MM.1S (cell line): Measurements from ENCODE around the gene SIAE.

Source experiments
- DNase-seq: peaks from one replicate; pipeline ENCODE4 v3.0.0-alpha.2; 2015
- H2AFZ ChIP-seq: fragments of 300-600 bp; sonication (generic); 2 replicates; pipeline ENCODE4 v1.6.0; 2016; ENCODE audit warnings: antibody characterized with exemption, low read length
- H3F3A ChIP-seq: fragments of 300-600 bp; sonication (generic); 2 replicates; pipeline ENCODE4 v1.6.1; 2016; ENCODE audit warnings: mild to moderate bottlenecking, antibody characterized with exemption, low read length, moderate library complexity, mixed read lengths; ENCODE audit not compliant: insufficient read depth
- H3K27ac ChIP-seq: fragments of 300-600 bp; sonication (generic); 2 replicates; pipeline ENCODE4 v1.5.1; 2016; ENCODE audit warnings: mild to moderate bottlenecking, low read length
- H3K27me3 ChIP-seq: fragments of 300-600 bp; sonication (generic); replicated peaks from 2 replicates; pipeline ENCODE4 v1.6.0; 2016; ENCODE audit warnings: low read length; ENCODE audit not compliant: insufficient read depth
- H3K36me3 ChIP-seq: fragments of 300-600 bp; sonication (generic); replicated peaks from 2 replicates; pipeline ENCODE4 v1.6.1; 2016; ENCODE audit warnings: mild to moderate bottlenecking, low read length, mixed read lengths; ENCODE audit not compliant: insufficient read depth
- H3K4me1 ChIP-seq: fragments of 300-600 bp; sonication (generic); 2 replicates; pipeline ENCODE4 v1.6.1; 2016; ENCODE audit warnings: low read length, mixed read lengths
- H3K4me2 ChIP-seq: fragments of 300-600 bp; sonication (generic); 2 replicates; pipeline ENCODE4 v1.6.0; 2016; ENCODE audit warnings: low read depth, low read length
- H3K4me3 ChIP-seq: fragments of 300-600 bp; sonication (generic); 2 replicates; pipeline ENCODE4 v1.5.1; 2016; ENCODE audit warnings: low read length, mixed read lengths
- H3K79me2 ChIP-seq: fragments of 300-600 bp; sonication (generic); 2 replicates; pipeline ENCODE4 v1.6.1; 2016; ENCODE audit warnings: mixed run types, low read length, mixed read lengths
- H3K9ac ChIP-seq: fragments of 300-600 bp; sonication (generic); 2 replicates; pipeline ENCODE4 v1.6.1; 2016; ENCODE audit warnings: low read length, mixed read lengths
- H3K9me2 ChIP-seq: fragments of 300-600 bp; sonication (generic); replicated peaks from 2 replicates; pipeline ENCODE4 v1.6.1; 2016; ENCODE audit warnings: mild to moderate bottlenecking, low read length, mixed read lengths; ENCODE audit not compliant: insufficient read depth
- H3K9me3 ChIP-seq: fragments of 300-600 bp; sonication (generic); replicated peaks from 2 replicates; pipeline ENCODE4 v1.6.1; 2016; ENCODE audit warnings: mild to moderate bottlenecking, low read length, mixed read lengths; ENCODE audit not compliant: insufficient read depth
- H4K20me1 ChIP-seq: fragments of 300-600 bp; sonication (generic); 2 replicates; pipeline ENCODE4 v1.6.1; 2016; ENCODE audit warnings: mild to moderate bottlenecking, low read length, moderate library complexity, mixed read lengths; ENCODE audit not compliant: insufficient read depth
- CTCF ChIP-seq: fragments of 300-600 bp; sonication (generic); IDR thresholded peaks from 2 replicates; pipeline ENCODE4 v1.5.1; 2016; ENCODE audit warnings: antibody characterized with exemption, low read length, mixed read lengths
- EZH2 ChIP-seq: fragments of 300-600 bp; sonication (generic); optimal IDR thresholded peaks from 2 replicates; pipeline ENCODE3; 2017; ENCODE audit warnings: low read depth, mild to moderate bottlenecking, antibody characterized with exemption, low read length, mixed read lengths
- EZH2phosphoT487 ChIP-seq: fragments of 300-600 bp; sonication (generic); IDR thresholded peaks from 2 replicates; pipeline ENCODE4 v1.6.1; 2018; ENCODE audit warnings: antibody characterized with exemption, low read length

Gene SIAE

GRCh38 chr11:124591430-124591829 is 82.1 kb downstream of the SIAE start:
- no peaks in the 10 kb centered on the region for H3K36me3 ChIP-seq
- no peaks in the 10 kb centered on the region for H3K9me3 ChIP-seq
- no peak overlapping the region for H3K4me2 ChIP-seq
- no peaks in the 10 kb centered on the region for H4K20me1 ChIP-seq
- H3K9ac ChIP-seq = no peak overlapping the region
- no peaks in the 10 kb centered on the region for H3K9me2 ChIP-seq
- H3K27me3 ChIP-seq = no peaks in the 10 kb centered on the region
- DNase-seq = no peak
- no peak overlapping the region for H3K27ac ChIP-seq
- no peak overlapping the region for H3K4me3 ChIP-seq
- H2AFZ ChIP-seq = no peak overlapping the region
- H3K79me2 ChIP-seq = no peaks in the 10 kb centered on the region
- TF ChIP-seq CTCF (no peak), EZH2 (no peak), EZH2phosphoT487 (no peak)
- H3F3A ChIP-seq = no peaks in the 10 kb centered on the region
- 0 out of 2 replicates have a peak, but pooled peaks cover 4% of the 10 kb centered on the region for H3K4me1 ChIP-seq

GRCh38 chr11:124586238-124586860 is 87.2 kb downstream of the SIAE start:
- H3K4me3 ChIP-seq = no peak overlapping the region
- no peaks in the 10 kb centered on the region for H3K36me3 ChIP-seq
- no peaks in the 10 kb centered on the region for H3K9me2 ChIP-seq
- no peaks in the 10 kb centered on the region for H4K20me1 ChIP-seq
- peak; percentile 53 for DNase-seq
- no peak overlapping the region for H3K27ac ChIP-seq
- H2AFZ ChIP-seq = no peak overlapping the region
- no peak for TF ChIP-seq EZH2
- peak; percentile 64 for TF ChIP-seq CTCF
- TF ChIP-seq EZH2phosphoT487 = no peak
- no peaks in the 10 kb centered on the region for H3F3A ChIP-seq
- H3K9ac ChIP-seq = no peak overlapping the region
- H3K4me1 ChIP-seq = 0 out of 2 replicates have a peak, but pooled peaks cover 4% of the 10 kb centered on the region
- no peak overlapping the region for H3K4me2 ChIP-seq
- H3K79me2 ChIP-seq = no peaks in the 10 kb centered on the region
- no peaks in the 10 kb centered on the region for H3K9me3 ChIP-seq
- H3K27me3 ChIP-seq = no peaks in the 10 kb centered on the region

GRCh38 chr11:124584681-124585372 is 88.7 kb downstream of the SIAE start:
- Histone ChIP-seq H3F3A (no peaks in the 10 kb centered on the region), H3K9ac (no peak overlapping the region), H4K20me1 (no peaks in the 10 kb centered on the region), H3K9me3 (no peaks in the 10 kb centered on the region), H3K27me3 (no peaks in the 10 kb centered on the region), H3K9me2 (no peaks in the 10 kb centered on the region), H3K79me2 (no peaks in the 10 kb centered on the region), H3K4me3 (no peak overlapping the region), H2AFZ (no peak overlapping the region), H3K4me1 (0 out of 2 replicates have a peak, but pooled peaks cover 4% of the 10 kb centered on the region), H3K36me3 (no peaks in the 10 kb centered on the region), H3K4me2 (no peak overlapping the region), H3K27ac (no peak overlapping the region)
- TF ChIP-seq EZH2 (no peak), EZH2phosphoT487 (no peak), CTCF (no peak)
- DNase-seq = no peak
